ENCODE measurements around the gene N4BP3. TPM values are rescaled to one million over a fixed set of nuclear protein-coding genes. Genes with fewer than 3 reads are reported as not detected.

N4BP3 gene
- polyA plus RNA-seq, 1 experiment: 0.04 TPM

DNA sequence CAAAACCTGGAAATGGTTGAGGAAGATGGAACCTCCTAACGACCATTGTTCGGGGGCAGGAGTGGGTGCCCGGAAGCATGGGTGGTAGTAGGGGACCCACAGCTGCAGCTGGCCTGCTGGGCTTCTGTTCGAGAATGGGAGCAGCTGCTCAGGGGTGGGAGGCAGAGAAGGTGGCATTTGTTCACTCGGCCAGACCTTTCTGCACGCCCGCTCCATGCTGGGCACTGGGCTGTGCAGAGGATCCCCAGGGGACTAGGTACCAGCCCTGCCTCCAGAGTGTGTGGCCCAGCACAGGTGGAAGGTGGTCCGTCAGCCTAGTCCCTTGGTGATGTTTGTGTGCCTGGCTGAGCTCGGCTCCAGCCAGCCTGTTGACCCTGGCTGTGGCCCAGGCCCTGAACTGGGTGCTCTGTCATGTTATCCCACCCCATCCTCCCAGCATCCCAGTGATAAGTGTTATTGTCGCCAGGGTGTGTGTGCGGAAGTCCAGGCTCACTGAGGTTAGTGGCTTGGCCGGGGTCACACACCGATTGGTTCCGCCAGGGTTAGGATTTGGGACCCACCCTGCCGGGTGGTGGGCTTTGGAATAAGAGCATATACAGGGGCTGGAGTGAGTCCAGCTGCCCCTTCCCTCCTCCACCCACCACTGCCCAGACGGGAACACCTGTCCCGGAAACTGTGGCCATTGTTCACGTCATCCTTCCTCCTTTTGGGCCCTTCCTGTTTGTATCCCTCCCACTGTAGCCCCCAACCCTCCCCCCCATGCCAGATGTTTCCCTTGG, 4.8 kb downstream of the N4BP3 start:
- POLR2A ChIA-PET: no interaction called here
- H3K36me3 ChIP-seq (ENCODE audit: control insufficient read depth, insufficient read depth, low read length): no peaks in the 10 kb centered on the region
- TF ChIP-seq, protein P1, sequence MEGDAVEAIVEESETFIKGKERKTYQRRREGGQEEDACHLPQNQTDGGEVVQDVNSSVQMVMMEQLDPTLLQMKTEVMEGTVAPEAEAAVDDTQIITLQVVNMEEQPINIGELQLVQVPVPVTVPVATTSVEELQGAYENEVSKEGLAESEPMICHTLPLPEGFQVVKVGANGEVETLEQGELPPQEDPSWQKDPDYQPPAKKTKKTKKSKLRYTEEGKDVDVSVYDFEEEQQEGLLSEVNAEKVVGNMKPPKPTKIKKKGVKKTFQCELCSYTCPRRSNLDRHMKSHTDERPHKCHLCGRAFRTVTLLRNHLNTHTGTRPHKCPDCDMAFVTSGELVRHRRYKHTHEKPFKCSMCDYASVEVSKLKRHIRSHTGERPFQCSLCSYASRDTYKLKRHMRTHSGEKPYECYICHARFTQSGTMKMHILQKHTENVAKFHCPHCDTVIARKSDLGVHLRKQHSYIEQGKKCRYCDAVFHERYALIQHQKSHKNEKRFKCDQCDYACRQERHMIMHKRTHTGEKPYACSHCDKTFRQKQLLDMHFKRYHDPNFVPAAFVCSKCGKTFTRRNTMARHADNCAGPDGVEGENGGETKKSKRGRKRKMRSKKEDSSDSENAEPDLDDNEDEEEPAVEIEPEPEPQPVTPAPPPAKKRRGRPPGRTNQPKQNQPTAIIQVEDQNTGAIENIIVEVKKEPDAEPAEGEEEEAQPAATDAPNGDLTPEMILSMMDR (IDR thresholded peaks at IDR 0.05; ENCODE audit: insufficient read depth, low read depth, low read length): no peak
- CTCF ChIA-PET: no interaction called here
- no peak overlapping the region for H3K4me3 ChIP-seq (ENCODE audit: low read depth, low read length)
- H3K27me3 ChIP-seq (ENCODE audit: control insufficient read depth, insufficient read depth, low read length): peaks cover 21% of the 10 kb centered on the region
- DNase-seq (ENCODE audit: low read depth): no peak

DNA sequence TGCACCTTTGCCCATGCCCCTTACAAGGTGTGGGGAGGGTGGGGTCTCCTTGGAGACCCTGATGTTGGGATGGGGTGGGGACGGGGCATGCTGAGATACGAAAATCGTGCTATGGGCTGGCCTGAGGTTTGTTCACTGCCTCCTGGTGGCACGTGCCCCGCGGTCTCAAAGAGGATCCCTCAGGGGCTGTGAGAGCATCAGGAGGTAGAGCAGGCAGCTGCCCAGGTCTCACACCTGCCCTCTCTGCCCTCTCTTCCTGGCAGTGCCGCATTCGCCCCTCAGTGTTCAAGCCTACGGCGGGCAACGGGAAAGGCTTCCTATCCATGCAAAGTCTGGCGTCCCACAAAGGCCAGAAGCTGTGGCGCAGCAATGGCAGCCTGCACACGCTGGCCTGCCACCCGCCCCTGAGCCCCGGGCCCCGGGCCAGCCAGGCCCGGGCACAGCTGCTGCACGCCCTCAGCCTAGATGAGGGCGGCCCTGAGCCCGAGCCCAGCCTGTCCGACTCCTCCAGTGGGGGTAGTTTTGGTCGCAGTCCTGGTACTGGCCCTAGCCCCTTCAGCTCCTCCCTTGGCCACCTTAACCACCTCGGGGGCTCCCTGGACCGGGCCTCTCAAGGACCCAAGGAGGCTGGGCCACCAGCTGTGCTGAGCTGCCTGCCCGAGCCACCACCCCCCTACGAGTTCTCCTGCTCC, 6.7 kb downstream of the N4BP3 start:
- H3K4me3 ChIP-seq (ENCODE audit: low read depth, low read length): no peak overlapping the region
- ChIA-PET POLR2A (no interaction called here), CTCF (interaction anchor here (0.7 to 1.6 kb wide), 4 partner anchors 27 to 46 kb away, joined by 3 to 8 read pairs (median 3); no protein-coding TSS in a partner anchor)
- TF ChIP-seq, protein P1 (IDR thresholded peaks at IDR 0.05; ENCODE audit: insufficient read depth, low read depth, low read length): no peak
- H3K27me3 ChIP-seq (ENCODE audit: control insufficient read depth, insufficient read depth, low read length): peaks cover 14% of the 10 kb centered on the region
- H3K36me3 ChIP-seq (ENCODE audit: control insufficient read depth, insufficient read depth, low read length): no peaks in the 10 kb centered on the region
- DNase-seq (ENCODE audit: low read depth): no peak

DNA sequence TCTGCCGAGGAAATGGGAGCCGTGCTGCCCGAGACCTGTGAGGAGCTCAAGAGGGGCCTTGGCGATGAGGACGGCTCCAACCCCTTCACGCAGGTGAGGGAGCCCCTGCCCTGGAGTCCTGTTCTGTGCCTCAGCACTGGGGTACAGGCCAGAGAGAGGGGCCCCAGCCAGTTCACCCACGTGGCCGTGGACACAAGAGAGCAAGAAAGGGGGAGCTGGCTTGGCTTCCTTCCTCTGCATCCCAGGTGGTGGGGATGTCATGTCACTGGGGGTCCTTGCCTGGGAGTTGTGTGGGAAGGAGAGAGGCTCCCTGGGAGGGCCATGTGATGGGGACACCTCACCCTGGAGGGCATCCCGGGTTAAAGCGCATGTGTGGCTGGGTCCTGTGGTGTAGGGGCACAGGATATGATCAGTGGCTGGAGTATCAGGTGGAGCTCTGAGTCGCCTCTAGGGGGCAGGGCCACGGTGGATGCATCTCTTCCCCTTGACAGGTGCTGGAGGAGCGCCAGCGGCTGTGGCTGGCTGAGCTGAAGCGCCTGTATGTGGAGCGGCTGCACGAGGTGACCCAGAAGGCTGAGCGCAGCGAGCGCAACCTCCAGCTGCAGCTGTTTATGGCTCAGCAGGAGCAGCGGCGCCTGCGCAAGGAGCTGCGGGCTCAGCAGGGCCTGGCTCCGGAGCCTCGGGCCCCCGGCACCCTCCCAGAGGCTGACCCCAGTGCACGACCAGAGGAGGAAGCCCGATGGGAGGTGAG, 7.5 kb downstream of the N4BP3 start:
- ChIA-PET CTCF (interaction anchor here (0.7 to 1.6 kb wide), 4 partner anchors 26 to 46 kb away, joined by 3 to 8 read pairs (median 3); no protein-coding TSS in a partner anchor), POLR2A (no interaction called here)
- TF ChIP-seq, protein P1 (IDR thresholded peaks at IDR 0.05; ENCODE audit: insufficient read depth, low read depth, low read length): no peak; the same call in 1 of the 2 replicates
- peaks cover 9% of the 10 kb centered on the region for H3K27me3 ChIP-seq (ENCODE audit: control insufficient read depth, insufficient read depth, low read length)
- H3K36me3 ChIP-seq (ENCODE audit: control insufficient read depth, insufficient read depth, low read length): no peaks in the 10 kb centered on the region
- no peak for DNase-seq (ENCODE audit: low read depth)
- no peak overlapping the region for H3K4me3 ChIP-seq (ENCODE audit: low read depth, low read length)

DNA sequence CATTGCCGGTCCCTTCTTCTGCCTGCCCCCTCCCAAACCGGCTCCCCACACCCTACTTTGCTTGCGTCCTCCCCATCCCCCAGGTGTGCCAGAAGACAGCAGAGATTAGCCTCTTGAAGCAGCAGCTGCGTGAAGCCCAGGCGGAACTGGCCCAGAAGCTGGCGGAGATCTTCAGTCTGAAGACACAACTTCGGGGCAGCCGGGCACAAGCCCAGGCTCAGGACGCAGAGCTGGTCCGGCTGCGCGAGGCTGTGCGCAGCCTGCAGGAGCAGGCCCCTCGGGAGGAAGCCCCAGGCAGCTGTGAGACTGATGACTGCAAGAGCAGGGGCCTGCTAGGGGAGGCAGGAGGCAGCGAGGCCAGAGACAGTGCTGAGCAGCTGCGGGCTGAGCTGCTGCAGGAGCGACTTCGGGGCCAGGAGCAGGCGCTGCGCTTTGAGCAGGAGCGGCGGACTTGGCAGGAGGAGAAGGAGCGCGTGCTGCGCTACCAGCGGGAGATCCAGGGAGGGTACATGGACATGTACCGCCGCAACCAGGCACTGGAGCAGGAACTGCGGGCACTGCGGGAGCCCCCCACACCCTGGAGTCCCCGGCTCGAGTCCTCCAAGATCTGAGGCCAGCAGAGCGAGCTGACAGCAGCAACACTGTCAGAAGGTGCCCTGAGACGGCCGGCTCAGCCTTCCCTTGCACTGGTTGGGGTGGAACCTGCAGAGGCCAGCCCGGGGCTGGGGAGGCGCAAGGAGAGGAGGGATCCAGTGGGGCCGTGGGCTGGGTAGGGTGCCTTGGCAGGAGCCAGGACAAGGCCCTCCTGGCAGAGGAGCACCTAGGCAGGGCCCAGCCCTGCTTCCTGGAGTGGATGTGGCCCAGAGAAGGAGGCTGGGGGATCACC, 8.3 kb downstream of the N4BP3 start:
- POLR2A ChIA-PET: no interaction called here
- Histone ChIP-seq H3K36me3 (ENCODE audit: control insufficient read depth, insufficient read depth, low read length) (no peaks in the 10 kb centered on the region), H3K4me3 (ENCODE audit: low read depth, low read length) (no peak overlapping the region), H3K27me3 (ENCODE audit: control insufficient read depth, insufficient read depth, low read length) (peaks cover 3% of the 10 kb centered on the region; the same call in 1 of the 2 replicates)
- CTCF ChIA-PET: interaction anchor here (1.6 kb wide), 1 partner anchor 46 kb away, joined by 8 read pairs; no protein-coding TSS in a partner anchor
- no peak for DNase-seq (ENCODE audit: low read depth)
- TF ChIP-seq, protein P1 (IDR thresholded peaks at IDR 0.05; ENCODE audit: insufficient read depth, low read depth, low read length): no peak
